SK-N-SH (cell line): ENCODE results near the gene SLC39A3. TPM values are rescaled to one million over a fixed set of nuclear protein-coding genes. Genes with fewer than 3 reads are reported as not detected.
A peak's percentile ranks its signal among the peaks of the same experiment; 100 is the strongest.

ENCODE experiments used
- CTCF ChIA-PET: fragments of 300-600, 350-600 bp; formaldehyde crosslinking; extraction: SDS; loops from one replicate; lab custom pipeline; 2021; lab: Yijun Ruan, JAX
- POLR2A ChIA-PET: fragments of 350-600 bp; sonication (Branson Sonifier 250); formaldehyde crosslinking; extraction: SDS; loops from one replicate; lab custom pipeline; 2020; ENCODE audit warnings: antibody characterized with exemption, inconsistent platforms; lab: Yijun Ruan, JAX
- DNase-seq: peaks from one replicate; pipeline ENCODE4 v3.0.0; 2012
- H2AFZ ChIP-seq: fragments of 200-600 bp; sonication (generic); 2 replicates; pipeline ENCODE4 v1.8.1; 2016; ENCODE audit warnings: antibody characterized with exemption, mild to moderate bottlenecking, low read depth
- H3F3A ChIP-seq: fragments of 200-600 bp; sonication (generic); replicated peaks from 2 replicates; pipeline ENCODE3; 2016; ENCODE audit warnings: antibody characterized with exemption, mild to moderate bottlenecking; ENCODE audit not compliant: insufficient read depth
- H3K27ac ChIP-seq, 2 experiments: fragments of 200-500 bp in 1 of 2; fragments of 200-600 bp in 1 of 2; sonication (Bioruptor generic) in 1 of 2; sonication (generic), shearing (Covaris generic) in 1 of 2; 2 replicates each; pipeline versions ENCODE4 v1.5.1 to v1.6.1; 2014 to 2016; ENCODE audit warnings: low read depth in 2 of 2, inconsistent platforms in 1 of 2, low read length in 1 of 2, mild to moderate bottlenecking in 1 of 2, mixed read lengths in 1 of 2
- H3K27me3 ChIP-seq: fragments of 200-600 bp; sonication (generic), shearing (Covaris generic); 2 replicates; pipeline ENCODE4 v1.6.1; 2016; ENCODE audit warnings: mixed run types; ENCODE audit not compliant: insufficient read depth
- H3K36me3 ChIP-seq, 2 experiments: fragments of 200-500 bp in 1 of 2; fragments of 200-600 bp in 1 of 2; sonication (Bioruptor generic) in 1 of 2; sonication (generic) in 1 of 2; replicated peaks in 1 of 2; 2 replicates each; pipeline versions ENCODE3 to v1.5.1; 2014 to 2016; ENCODE audit warnings: low read length in 1 of 2, mild to moderate bottlenecking in 1 of 2; ENCODE audit not compliant: insufficient read depth in 2 of 2, control insufficient read depth in 1 of 2
- H3K4me1 ChIP-seq, 2 experiments: fragments of 200-500 bp in 1 of 2; fragments of 200-600 bp in 1 of 2; sonication (Bioruptor generic) in 1 of 2; sonication (generic), shearing (Covaris generic) in 1 of 2; 2 replicates each; pipeline versions ENCODE4 v1.5.1 to v1.6.1; 2014 to 2016; ENCODE audit warnings: low read depth in 1 of 2, low read length in 1 of 2, mixed run types in 1 of 2; ENCODE audit not compliant: insufficient read depth in 2 of 2, control insufficient read depth in 1 of 2
- H3K4me2 ChIP-seq: fragments of 200-600 bp; sonication (generic), shearing (Covaris generic); 2 replicates; pipeline ENCODE4 v1.6.1; 2017; ENCODE audit warnings: mixed run types
- H3K4me3 ChIP-seq, 2 experiments: fragments of 200-500 bp in 1 of 2; fragments of 200-600 bp in 1 of 2; sonication (Bioruptor generic) in 1 of 2; sonication (generic), shearing (Covaris generic) in 1 of 2; 2 replicates each; pipeline versions ENCODE4 v1.5.1 to v1.8.1; 2014 to 2016; ENCODE audit warnings: low read depth in 2 of 2, inconsistent platforms in 1 of 2, low read length in 1 of 2, mild to moderate bottlenecking in 1 of 2, mixed read lengths in 1 of 2, moderate library complexity in 1 of 2
- H3K79me2 ChIP-seq: fragments of 200-600 bp; sonication (generic); 2 replicates; pipeline ENCODE4 v1.8.1; 2017; ENCODE audit warnings: mild to moderate bottlenecking; ENCODE audit not compliant: insufficient read depth
- H3K9ac ChIP-seq: fragments of 200-600 bp; sonication (generic); 2 replicates; pipeline ENCODE4 v1.6.1; 2017; ENCODE audit warnings: mixed run types
- H3K9me2 ChIP-seq: fragments of 200-600 bp; sonication (generic); 2 replicates; pipeline ENCODE4 v1.6.1; 2017; ENCODE audit warnings: mixed run types
- H3K9me3 ChIP-seq: fragments of 200-600 bp; sonication (generic); 2 replicates; pipeline ENCODE4 v1.6.1; 2017; ENCODE audit warnings: mixed run types, mild to moderate bottlenecking, moderate library complexity
- H4K20me1 ChIP-seq: fragments of 200-600 bp; sonication (generic); 2 replicates; pipeline ENCODE4 v1.6.1; 2017; ENCODE audit warnings: mild to moderate bottlenecking, mixed run types; ENCODE audit not compliant: insufficient read depth
- EP300 ChIP-seq, 2 experiments: IDR thresholded peaks; 2 replicates each; pipeline versions ENCODE4 v1.4.0 to v1.6.1; 2012; ENCODE audit warnings: borderline replicate concordance in 1 of 2, low read depth in 1 of 2, low read length in 1 of 2
- EZH2phosphoT487 ChIP-seq: fragments of 200-600 bp; sonication (generic); IDR thresholded peaks from 2 replicates; pipeline ENCODE4 v1.6.1; 2017; ENCODE audit warnings: low read depth, mixed run types, mild to moderate bottlenecking, antibody characterized with exemption, moderate library complexity, borderline replicate concordance
- FOSL2 ChIP-seq: IDR thresholded peaks from 2 replicates; pipeline ENCODE4 v1.4.0; 2012; ENCODE audit warnings: low read depth, mild to moderate bottlenecking, moderate library complexity, borderline replicate concordance
- MEF2A ChIP-seq: IDR thresholded peaks from 2 replicates; pipeline ENCODE4 v1.4.0; 2012; ENCODE audit warnings: low read depth, borderline replicate concordance
- PBX3 ChIP-seq: IDR thresholded peaks from 2 replicates; pipeline ENCODE4; 2012
- POLR2AphosphoS5 ChIP-seq: IDR thresholded peaks from 2 replicates; pipeline ENCODE4 v1.6.1; 2012; ENCODE audit warnings: low read depth, low read length
- RAD21 ChIP-seq: IDR thresholded peaks from 2 replicates; pipeline ENCODE4 v1.6.1; 2012; ENCODE audit warnings: mild to moderate bottlenecking, low read length
- RCOR1 ChIP-seq: fragments of 150-350 bp; IDR thresholded peaks from 2 replicates; pipeline ENCODE4 v1.6.1; 2017; ENCODE audit warnings: antibody characterized with exemption, low read length
- RFX5 ChIP-seq: IDR thresholded peaks from 2 replicates; pipeline ENCODE4 v1.6.1; 2012; ENCODE audit warnings: mild to moderate bottlenecking, improper control_type of control experiment, low read length
- RXRA ChIP-seq: IDR thresholded peaks from 2 replicates; pipeline ENCODE4 v1.4.0; 2012; ENCODE audit warnings: low read depth, mild to moderate bottlenecking, borderline replicate concordance
- WGBS: methylation state at CpG from one replicate; pipeline ENCODE4 v1.1.6; 2017; ENCODE audit warnings: low lambda C conversion rate; 5-methylcytosine and 5-hydroxymethylcytosine counted together
- polyA plus RNA-seq, 3 experiments: library from polyadenylated mRNA; depleted of rRNA; stranded (reverse); fragments of >200 nt; gene quantifications; 2 replicates each; pipeline ENCODE4 v1.2.3, GENCODE V29; 2012
- TF ChIP-seq, protein P1 (sequence below): fragments of 200-600 bp; sonication (generic); IDR thresholded peaks from 2 replicates; pipeline ENCODE4 v1.6.1; 2017; ENCODE audit warnings: antibody characterized with exemption, mild to moderate bottlenecking, moderate library complexity

Gene SLC39A3
- polyA plus RNA-seq, 1 of the 3 experiments (the other 2 are of a cell fraction), result 45.2 TPM

- H3K9me2 ChIP-seq, result no peaks in the 10 kb centered on the region
- no peaks in the 10 kb centered on the region for H3K36me3 ChIP-seq
- H3K27me3 ChIP-seq, result no peaks in the 10 kb centered on the region
- H2AFZ ChIP-seq, result no peak overlapping the region
- no peaks in the 10 kb centered on the region for H3K9me3 ChIP-seq
- no peaks in the 10 kb centered on the region for H3K79me2 ChIP-seq
- H4K20me1 ChIP-seq, result no peaks in the 10 kb centered on the region
- DNase-seq, result peak; percentile 54
- no peak overlapping the region for H3K4me2 ChIP-seq
- TF ChIP-seq, protein P1, sequence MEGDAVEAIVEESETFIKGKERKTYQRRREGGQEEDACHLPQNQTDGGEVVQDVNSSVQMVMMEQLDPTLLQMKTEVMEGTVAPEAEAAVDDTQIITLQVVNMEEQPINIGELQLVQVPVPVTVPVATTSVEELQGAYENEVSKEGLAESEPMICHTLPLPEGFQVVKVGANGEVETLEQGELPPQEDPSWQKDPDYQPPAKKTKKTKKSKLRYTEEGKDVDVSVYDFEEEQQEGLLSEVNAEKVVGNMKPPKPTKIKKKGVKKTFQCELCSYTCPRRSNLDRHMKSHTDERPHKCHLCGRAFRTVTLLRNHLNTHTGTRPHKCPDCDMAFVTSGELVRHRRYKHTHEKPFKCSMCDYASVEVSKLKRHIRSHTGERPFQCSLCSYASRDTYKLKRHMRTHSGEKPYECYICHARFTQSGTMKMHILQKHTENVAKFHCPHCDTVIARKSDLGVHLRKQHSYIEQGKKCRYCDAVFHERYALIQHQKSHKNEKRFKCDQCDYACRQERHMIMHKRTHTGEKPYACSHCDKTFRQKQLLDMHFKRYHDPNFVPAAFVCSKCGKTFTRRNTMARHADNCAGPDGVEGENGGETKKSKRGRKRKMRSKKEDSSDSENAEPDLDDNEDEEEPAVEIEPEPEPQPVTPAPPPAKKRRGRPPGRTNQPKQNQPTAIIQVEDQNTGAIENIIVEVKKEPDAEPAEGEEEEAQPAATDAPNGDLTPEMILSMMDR, result peak; percentile 18; the same call in 1 of the 2 replicates
- TF ChIP-seq RFX5 (no peak), POLR2AphosphoS5 (no peak), MEF2A (no peak), PBX3 (peak; percentile 36), EP300 (IDR thresholded peaks at IDR 0.05; ENCODE audit: borderline replicate concordance in 1 of 2, low read depth in 1 of 2, low read length in 1 of 2) (no peak)
- H3K9ac ChIP-seq, result no peak overlapping the region
- H3K4me1 ChIP-seq, result peaks cover 15 to 21% of the 10 kb centered on the region in 2 experiments; a peak in 3 of 4 replicates
- no CpG with 5 or more reads among the region's 7 CpGs for WGBS
- no peak overlapping the region for H3K4me3 ChIP-seq
- ChIA-PET CTCF (interaction anchor here (1.1 to 2.9 kb wide), 2 partner anchors 15 to 25 kb away, joined by 3 to 14 read pairs; no protein-coding TSS in a partner anchor), POLR2A (no interaction called here)
- H3K27ac ChIP-seq, result no peak overlapping the region
- H3F3A ChIP-seq, result no peaks in the 10 kb centered on the region
These were observed 15.7 kb downstream of the SLC39A3 start for GRCh38 chr19:2724148-2724557.

- Histone ChIP-seq H3K9me3 (no peaks in the 10 kb centered on the region), H3F3A (no peaks in the 10 kb centered on the region), H3K4me2 (no peak overlapping the region), H2AFZ (no peak overlapping the region), H3K36me3 (no peaks in the 10 kb centered on the region), H3K79me2 (no peaks in the 10 kb centered on the region), H3K9ac (no peak overlapping the region), H3K27ac (no peak overlapping the region; a peak in 1 of 4 replicates), H3K9me2 (no peaks in the 10 kb centered on the region), H3K4me3 (no peak overlapping the region), H3K27me3 (no peaks in the 10 kb centered on the region), H3K4me1 (peaks cover 15 to 21% of the 10 kb centered on the region in 2 experiments; a peak in 3 of 4 replicates), H4K20me1 (no peaks in the 10 kb centered on the region)
- ChIA-PET POLR2A (no interaction called here), CTCF (interaction anchor here (1.1 to 2.9 kb wide), 3 partner anchors 12 to 26 kb away, joined by 3 to 14 read pairs (median 4); no protein-coding TSS in a partner anchor)
- DNase-seq, result no peak
- TF ChIP-seq RAD21, result no peak
- no peak for TF ChIP-seq FOSL2
- TF ChIP-seq EP300 (IDR thresholded peaks at IDR 0.05; ENCODE audit: borderline replicate concordance in 1 of 2, low read depth in 1 of 2, low read length in 1 of 2), result no peak
- TF ChIP-seq RXRA, result no peak
- TF ChIP-seq RCOR1, result no peak
- no peak for TF ChIP-seq POLR2AphosphoS5
- no peak for TF ChIP-seq EZH2phosphoT487
- TF ChIP-seq PBX3, result no peak
- no peak for TF ChIP-seq MEF2A
- 93% methylated on average over 3 of the region's 14 CpGs for WGBS
These were observed 16.1 kb downstream of the SLC39A3 start for GRCh38 chr19:2723747-2724146.
